ENCODE measurements around the gene C1orf159.
"Not testable (repeated sequence)": the region's sequence is repeated elsewhere in the genome, so short reads cannot be mapped to it uniquely, and the experiment has no call there.

Gene C1orf159

GRCh38 chr1:1144122-1144842 is 28.4 kb upstream of the C1orf159 start:
- no peak overlapping the region for H3K4me3 ChIP-seq (replicated peaks; ENCODE audit: low read depth, low read length)
- DNase-seq (ENCODE audit: low read depth) = no peak
- TF ChIP-seq CTCF (IDR thresholded peaks at IDR 0.05; ENCODE audit: low read length, missing control alignments) = no peak

DNA sequence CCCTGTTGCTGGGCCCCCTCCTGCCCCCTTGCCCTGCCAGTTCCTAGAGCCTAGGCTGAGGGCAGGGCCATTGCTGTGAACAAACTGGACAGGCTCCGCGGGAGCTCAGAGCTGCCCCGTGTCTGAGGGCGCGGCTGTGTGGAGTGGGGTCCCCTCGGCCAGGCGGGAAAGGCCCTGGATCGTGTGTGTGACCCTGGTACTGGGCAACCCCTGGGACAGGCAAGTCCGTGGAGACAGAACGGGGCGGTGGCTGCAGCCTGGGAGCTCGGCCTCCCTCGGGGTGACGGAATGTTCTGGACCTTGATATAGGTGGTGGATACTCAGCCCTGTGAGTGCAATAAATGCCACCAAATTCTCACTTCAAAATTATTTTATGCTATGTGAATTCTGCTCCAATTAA is 27.7 kb upstream of the C1orf159 start:
- no peak overlapping the region for H3K4me3 ChIP-seq (replicated peaks; ENCODE audit: low read depth, low read length)
- no peak for DNase-seq (ENCODE audit: low read depth)
- TF ChIP-seq CTCF (IDR thresholded peaks at IDR 0.05; ENCODE audit: low read length, missing control alignments) = no peak

DNA sequence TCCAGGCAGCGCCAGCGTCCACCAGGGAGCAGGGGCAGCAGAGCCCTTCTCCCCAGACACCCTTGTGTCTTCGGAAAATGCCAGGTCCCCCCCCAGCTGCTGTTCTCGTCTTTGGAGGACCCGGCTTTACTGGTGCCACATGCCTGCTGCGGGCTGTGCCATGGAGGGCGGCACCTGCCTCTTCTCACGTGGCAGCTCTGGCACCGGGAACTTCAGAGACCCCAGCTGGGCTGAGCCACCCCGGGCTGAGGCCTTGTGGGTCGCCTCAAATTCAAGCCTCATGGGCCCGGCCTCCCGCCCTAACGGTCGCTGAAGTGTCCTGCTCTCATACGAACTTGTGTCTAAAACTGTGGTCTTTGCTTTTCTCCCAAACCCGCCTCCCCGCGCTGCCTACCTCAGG is 27.0 kb upstream of the C1orf159 start:
- no peak for TF ChIP-seq CTCF (IDR thresholded peaks at IDR 0.05; ENCODE audit: low read length, missing control alignments)
- DNase-seq (ENCODE audit: low read depth) = no peak
- H3K4me3 ChIP-seq (replicated peaks; ENCODE audit: low read depth, low read length) = no peak overlapping the region

DNA sequence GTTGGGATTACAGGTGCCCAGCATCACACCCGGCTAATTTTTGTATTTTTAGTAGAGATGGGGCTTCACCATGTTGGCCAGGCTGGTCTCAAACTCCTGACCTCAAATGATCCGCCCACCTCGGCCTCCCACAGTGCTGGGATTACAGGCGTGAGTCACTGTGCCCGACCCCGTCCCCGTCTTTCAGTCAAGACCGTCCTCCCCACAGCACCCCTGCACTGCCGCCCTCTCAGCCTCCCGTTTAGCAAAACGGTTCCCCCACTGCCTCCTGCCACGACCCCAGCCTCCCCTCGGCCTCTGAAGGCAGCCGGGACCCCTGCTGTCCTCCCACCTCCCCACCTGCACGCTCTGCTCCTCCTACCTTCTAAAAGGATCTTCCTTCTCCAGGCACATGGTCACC is 26.5 kb upstream of the C1orf159 start:
- H3K4me3 ChIP-seq (replicated peaks; ENCODE audit: low read depth, low read length) = not testable (repeated sequence)

DNA sequence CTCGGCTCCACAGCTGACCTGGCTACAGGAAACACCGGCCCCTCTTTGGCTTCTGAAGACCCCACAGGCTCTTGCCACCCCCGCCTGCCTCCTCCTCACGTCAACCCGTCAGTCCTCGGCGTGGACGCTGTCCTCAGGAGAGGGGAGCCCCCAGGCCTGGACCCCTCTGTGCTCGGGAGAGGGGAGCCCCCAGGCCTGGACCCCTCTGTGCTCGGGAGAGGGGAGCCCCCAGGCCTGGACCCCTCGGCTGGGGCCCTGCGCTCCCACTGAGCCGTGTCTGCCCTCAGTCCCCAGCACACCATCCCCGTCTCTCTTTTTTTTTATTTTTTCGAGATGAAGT is 26.0 kb upstream of the C1orf159 start:
- no peak overlapping the region for H3K4me3 ChIP-seq (replicated peaks; ENCODE audit: low read depth, low read length)
- no peak for DNase-seq (ENCODE audit: low read depth)
- no peak for TF ChIP-seq CTCF (IDR thresholded peaks at IDR 0.05; ENCODE audit: low read length, missing control alignments)

More for the DNA sequence above, 26.5 kb upstream of the C1orf159 start:
- not testable (repeated sequence) for DNase-seq (ENCODE audit: low read depth)

- H3K4me3 ChIP-seq (replicated peaks; ENCODE audit: low read depth, low read length) = no peak overlapping the region
- no peak for TF ChIP-seq CTCF (IDR thresholded peaks at IDR 0.05; ENCODE audit: low read length, missing control alignments)
- DNase-seq (ENCODE audit: low read depth) = no peak
Observed at GRCh38 chr1:1141244-1141910, 25.5 kb upstream of the C1orf159 start.

DNA sequence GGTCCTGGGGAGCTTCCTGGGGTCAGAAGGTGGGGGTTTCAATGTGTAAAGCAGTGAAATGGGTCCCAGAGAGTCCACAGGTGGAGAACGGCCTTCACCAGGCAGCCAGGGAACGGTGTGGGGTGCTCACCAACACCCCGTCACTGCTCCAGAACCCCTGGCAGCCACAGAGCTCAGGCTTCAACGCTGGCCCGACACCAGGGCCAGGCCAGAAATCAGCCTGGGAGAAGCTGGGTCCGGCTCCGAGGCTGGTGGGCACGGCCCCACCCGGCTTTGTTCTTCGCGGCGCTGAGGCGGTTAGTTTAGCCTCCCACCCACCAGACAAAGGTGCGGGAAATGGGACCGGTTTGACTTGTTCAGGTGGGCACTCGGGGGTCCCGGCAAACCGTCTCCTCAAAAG is 24.8 kb upstream of the C1orf159 start:
- no peak for DNase-seq (ENCODE audit: low read depth)
- no peak overlapping the region for H3K4me3 ChIP-seq (replicated peaks; ENCODE audit: low read depth, low read length)
- TF ChIP-seq CTCF (IDR thresholded peaks at IDR 0.05; ENCODE audit: low read length, missing control alignments) = no peak

All from fibroblast of pulmonary artery (primary cell).